IPS DF 6.9 (cell line): ENCODE results near the gene TMEM120A.

ENCODE experiments used
- DNase-seq: peaks from one replicate; pipeline ENCODE4 v3.0.0-alpha.2; 2013; ENCODE audit warnings: low read depth, low spot score
- H3K27ac ChIP-seq: one replicate; pipeline ENCODE4 v1.5.1; 2013; ENCODE audit warnings: low read length, control low read depth
- H3K27me3 ChIP-seq: 2 replicates; pipeline ENCODE4 v1.6.1; 2013; ENCODE audit warnings: mild to moderate bottlenecking, low read length; ENCODE audit not compliant: control insufficient read depth, insufficient read depth
- H3K36me3 ChIP-seq: 2 replicates; pipeline ENCODE4 v1.6.1; 2013; ENCODE audit warnings: low read length; ENCODE audit not compliant: control insufficient read depth, insufficient read depth
- H3K4me1 ChIP-seq: 2 replicates; pipeline ENCODE4 v1.6.1; 2013; ENCODE audit warnings: low read length; ENCODE audit not compliant: control insufficient read depth, insufficient read depth
- H3K4me3 ChIP-seq: 2 replicates; pipeline ENCODE4 v1.5.1; 2013; ENCODE audit warnings: mild to moderate bottlenecking, low read length
- H3K9me3 ChIP-seq: 2 replicates; pipeline ENCODE4 v1.6.1; 2013; ENCODE audit warnings: low read length, inconsistent platforms; ENCODE audit not compliant: control insufficient read depth, insufficient read depth
- WGBS: extraction: QIAGEN DNeasy Blood & Tissue Kit; methylation state at CpG from one replicate; pipeline ENCODE4 v1.1.7; 2013; ENCODE audit warnings: mixed read lengths, missing lambda C conversion rate; ENCODE audit not compliant: insufficient read length, insufficient coverage; 5-methylcytosine and 5-hydroxymethylcytosine counted together

The TMEM120A gene

DNA sequence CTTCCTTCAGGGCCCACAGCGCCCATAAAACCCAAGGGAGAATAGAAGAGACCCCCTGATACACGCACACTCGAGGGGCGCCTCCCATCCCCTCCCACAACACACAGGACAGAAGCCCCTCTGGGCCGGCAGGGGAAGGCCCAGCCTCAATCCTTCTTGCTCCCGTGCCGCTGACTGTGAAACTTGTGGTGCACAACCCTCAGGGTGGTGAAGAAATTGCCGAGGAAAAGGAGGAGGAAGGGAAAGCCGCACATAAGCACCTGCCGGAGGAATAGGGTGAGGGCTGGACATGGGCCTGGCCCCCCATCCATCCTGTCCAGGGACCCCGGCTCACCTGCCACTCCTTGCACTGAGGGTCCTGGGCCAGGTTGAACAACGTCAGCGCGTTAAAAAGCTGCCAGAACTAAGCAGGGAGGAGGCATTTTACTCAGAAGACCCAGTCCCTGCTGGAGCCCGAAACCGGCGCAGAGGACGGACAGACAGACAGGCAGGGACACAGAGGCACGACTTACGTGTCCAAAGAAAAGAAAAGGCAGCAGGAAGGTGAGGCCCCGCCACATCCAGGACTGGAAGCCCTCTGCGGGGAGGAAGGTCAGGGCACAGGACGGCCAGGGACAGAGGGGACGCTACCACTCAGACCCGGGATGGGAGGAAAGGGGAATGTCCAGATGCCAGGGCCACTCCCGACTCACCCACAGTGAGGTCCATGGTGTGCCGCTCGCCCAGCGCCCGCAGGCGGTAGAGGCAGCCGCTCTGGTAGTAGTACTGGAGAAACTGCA, 7.2 kb downstream of the TMEM120A start:
- WGBS = no CpG with 5 or more reads among the region's 32 CpGs

DNA sequence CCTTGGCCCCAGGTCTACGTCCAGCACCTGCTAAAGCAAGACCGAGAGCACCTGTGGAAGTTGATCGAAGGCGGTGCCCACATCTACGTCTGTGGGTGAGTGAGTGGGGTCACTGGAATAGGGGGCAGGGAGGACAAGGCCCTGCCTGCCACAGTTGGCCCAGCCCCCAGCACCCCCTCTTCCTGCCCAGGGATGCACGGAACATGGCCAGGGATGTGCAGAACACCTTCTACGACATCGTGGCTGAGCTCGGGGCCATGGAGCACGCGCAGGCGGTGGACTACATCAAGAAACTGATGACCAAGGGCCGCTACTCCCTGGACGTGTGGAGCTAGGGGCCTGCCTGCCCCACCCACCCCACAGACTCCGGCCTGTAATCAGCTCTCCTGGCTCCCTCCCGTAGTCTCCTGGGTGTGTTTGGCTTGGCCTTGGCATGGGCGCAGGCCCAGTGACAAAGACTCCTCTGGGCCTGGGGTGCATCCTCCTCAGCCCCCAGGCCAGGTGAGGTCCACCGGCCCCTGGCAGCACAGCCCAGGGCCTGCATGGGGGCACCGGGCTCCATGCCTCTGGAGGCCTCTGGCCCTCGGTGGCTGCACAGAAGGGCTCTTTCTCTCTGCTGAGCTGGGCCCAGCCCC, 8.1 kb downstream of the TMEM120A start:
- H3K36me3 ChIP-seq = peaks cover 48% of the 10 kb centered on the region
- H3K27ac ChIP-seq = no peak overlapping the region
- peaks cover 14% of the 10 kb centered on the region for H3K4me1 ChIP-seq
- no peaks in the 10 kb centered on the region for H3K9me3 ChIP-seq
- H3K4me3 ChIP-seq = no peak overlapping the region
- no peak for DNase-seq
- H3K27me3 ChIP-seq = no peaks in the 10 kb centered on the region
- WGBS = no CpG with 5 or more reads among the region's 20 CpGs

More for the DNA sequence above, 7.2 kb downstream of the TMEM120A start:
- peaks cover 14% of the 10 kb centered on the region for H3K4me1 ChIP-seq
- H3K36me3 ChIP-seq = peaks cover 39% of the 10 kb centered on the region
- H3K27me3 ChIP-seq = no peaks in the 10 kb centered on the region
- no peak overlapping the region for H3K27ac ChIP-seq
- DNase-seq = no peak
- H3K4me3 ChIP-seq = no peak overlapping the region
- H3K9me3 ChIP-seq = no peaks in the 10 kb centered on the region

DNA sequence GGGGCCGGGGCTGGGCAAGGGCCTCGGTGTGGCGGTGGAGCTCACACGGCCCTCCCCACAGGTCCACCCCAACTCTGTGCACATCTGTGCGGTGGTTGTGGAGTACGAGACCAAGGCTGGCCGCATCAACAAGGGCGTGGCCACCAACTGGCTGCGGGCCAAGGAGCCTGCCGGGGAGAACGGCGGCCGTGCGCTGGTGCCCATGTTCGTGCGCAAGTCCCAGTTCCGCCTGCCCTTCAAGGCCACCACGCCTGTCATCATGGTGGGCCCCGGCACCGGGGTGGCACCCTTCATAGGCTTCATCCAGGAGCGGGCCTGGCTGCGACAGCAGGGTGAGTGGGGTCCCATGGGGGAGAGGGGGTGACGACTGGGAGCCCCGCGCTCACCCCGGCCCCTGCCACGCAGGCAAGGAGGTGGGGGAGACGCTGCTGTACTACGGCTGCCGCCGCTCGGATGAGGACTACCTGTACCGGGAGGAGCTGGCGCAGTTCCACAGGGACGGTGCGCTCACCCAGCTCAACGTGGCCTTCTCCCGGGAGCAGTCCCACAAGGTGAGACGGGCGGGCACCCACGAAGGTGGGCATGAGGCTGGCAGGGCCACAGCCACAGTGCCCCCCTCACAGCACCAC, 8.8 kb downstream of the TMEM120A start:
- no peaks in the 10 kb centered on the region for H3K9me3 ChIP-seq
- H3K27ac ChIP-seq = no peak overlapping the region
- peaks cover 55% of the 10 kb centered on the region for H3K36me3 ChIP-seq
- H3K27me3 ChIP-seq = no peaks in the 10 kb centered on the region
- DNase-seq = no peak
- WGBS = no CpG with 5 or more reads among the region's 41 CpGs
- no peak overlapping the region for H3K4me3 ChIP-seq
- peaks cover 11% of the 10 kb centered on the region for H3K4me1 ChIP-seq

DNA sequence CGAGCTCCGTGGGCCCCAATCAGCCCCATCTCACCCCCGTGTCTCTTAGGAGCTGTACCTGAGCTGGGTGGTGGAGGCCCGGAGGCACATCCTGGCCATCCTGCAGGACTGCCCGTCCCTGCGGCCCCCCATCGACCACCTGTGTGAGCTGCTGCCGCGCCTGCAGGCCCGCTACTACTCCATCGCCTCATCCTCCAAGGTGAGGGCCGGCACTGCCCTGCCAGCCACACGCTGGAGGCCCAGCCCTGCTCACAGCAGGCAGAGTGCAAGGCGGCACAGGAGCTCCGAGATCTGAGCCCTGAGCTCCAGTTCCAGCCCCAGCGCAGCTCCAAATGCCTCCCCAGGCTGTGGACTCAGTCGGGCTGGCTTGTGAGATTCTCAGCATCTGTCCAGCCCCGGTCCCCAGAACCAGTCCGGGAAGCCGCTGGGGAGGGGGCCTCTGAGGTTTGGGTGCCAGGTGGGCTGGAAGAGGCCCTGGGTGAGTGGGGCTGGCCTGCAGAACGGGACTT, 9.3 kb downstream of the TMEM120A start:
- DNase-seq = no peak
- H3K36me3 ChIP-seq = peaks cover 59% of the 10 kb centered on the region
- no peak overlapping the region for H3K4me3 ChIP-seq
- WGBS = no CpG with 5 or more reads among the region's 21 CpGs
- H3K27ac ChIP-seq = no peak overlapping the region
- no peaks in the 10 kb centered on the region for H3K27me3 ChIP-seq
- no peaks in the 10 kb centered on the region for H3K9me3 ChIP-seq
- H3K4me1 ChIP-seq = peaks cover 10% of the 10 kb centered on the region

DNA sequence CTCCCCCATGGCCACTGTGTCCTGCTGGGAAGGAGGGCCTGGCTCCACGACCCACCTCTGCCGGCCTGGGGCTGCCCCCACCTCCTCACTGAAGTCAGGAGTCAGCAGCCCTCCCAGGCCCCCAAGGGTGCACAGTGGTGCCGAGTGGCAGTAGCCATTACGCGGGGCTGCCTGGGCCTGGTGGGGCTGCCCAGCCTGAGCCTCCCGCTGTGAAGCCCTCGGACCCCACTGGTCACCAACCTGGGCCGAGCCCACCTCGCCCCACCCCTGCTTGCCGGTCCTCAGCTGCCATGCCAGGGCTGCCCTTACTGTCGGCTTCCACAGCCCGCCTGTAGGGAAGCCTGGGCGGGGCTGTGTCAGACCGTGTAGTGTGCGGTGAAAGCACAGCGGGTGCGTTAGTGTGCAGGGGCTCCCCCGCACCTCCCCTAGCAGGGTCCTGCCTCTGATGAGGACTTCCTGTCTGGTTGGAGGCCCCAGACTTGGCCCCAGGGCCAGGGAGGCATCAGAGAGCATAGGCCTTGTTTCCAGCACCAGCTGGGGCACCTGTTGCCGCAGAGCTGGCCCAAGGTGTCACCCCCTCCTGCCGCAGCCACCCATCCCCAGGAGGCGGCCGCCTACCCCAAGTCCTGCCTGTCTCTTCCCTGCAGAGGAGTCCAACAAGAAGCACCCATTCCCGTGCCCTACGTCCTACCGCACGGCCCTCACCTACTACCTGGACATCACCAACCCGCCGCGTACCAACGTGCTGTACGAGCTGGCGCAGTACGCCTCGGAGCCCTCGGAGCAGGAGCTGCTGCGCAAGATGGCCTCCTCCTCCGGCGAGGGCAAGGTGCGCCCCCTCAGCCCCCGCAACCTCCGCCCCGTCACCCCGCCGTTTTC, 10.0 kb downstream of the TMEM120A start:
- Histone ChIP-seq H3K36me3 (peaks cover 63% of the 10 kb centered on the region), H3K27me3 (no peaks in the 10 kb centered on the region), H3K4me3 (no peak overlapping the region), H3K27ac (no peak overlapping the region), H3K4me1 (peaks cover 4% of the 10 kb centered on the region), H3K9me3 (no peaks in the 10 kb centered on the region)
- WGBS = no CpG with 5 or more reads among the region's 44 CpGs
- no peak for DNase-seq

DNA sequence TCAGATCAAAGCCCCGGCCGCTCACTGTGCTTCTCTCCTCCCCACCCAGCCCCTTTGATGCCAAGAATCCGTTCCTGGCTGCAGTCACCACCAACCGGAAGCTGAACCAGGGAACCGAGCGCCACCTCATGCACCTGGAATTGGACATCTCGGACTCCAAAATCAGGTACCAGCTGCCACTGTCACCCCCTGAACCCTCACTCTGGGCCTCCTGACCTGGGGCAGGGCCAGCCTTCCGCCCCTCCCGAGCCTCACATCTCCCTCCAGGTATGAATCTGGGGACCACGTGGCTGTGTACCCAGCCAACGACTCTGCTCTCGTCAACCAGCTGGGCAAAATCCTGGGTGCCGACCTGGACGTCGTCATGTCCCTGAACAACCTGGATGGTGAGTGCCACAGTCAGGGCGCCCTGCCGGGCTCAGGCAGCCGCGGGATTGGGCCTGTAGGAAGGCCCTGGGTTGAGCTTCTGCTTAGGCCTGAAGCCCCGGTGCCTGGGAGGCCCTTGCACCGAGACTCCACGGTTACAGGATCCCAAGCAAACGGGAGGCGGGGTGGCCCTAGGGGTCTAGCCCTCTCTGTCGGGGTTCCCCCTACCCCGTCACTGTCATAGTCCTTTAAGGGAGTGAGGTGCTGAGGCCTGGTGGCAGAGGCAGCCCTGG, 10.8 kb downstream of the TMEM120A start:
- DNase-seq = no peak
- no peak overlapping the region for H3K27ac ChIP-seq
- no CpG with 5 or more reads among the region's 26 CpGs for WGBS
- H3K9me3 ChIP-seq = no peaks in the 10 kb centered on the region
- H3K36me3 ChIP-seq = peaks cover 67% of the 10 kb centered on the region
- no peaks in the 10 kb centered on the region for H3K4me1 ChIP-seq
- no peak overlapping the region for H3K4me3 ChIP-seq
- H3K27me3 ChIP-seq = no peaks in the 10 kb centered on the region

DNA sequence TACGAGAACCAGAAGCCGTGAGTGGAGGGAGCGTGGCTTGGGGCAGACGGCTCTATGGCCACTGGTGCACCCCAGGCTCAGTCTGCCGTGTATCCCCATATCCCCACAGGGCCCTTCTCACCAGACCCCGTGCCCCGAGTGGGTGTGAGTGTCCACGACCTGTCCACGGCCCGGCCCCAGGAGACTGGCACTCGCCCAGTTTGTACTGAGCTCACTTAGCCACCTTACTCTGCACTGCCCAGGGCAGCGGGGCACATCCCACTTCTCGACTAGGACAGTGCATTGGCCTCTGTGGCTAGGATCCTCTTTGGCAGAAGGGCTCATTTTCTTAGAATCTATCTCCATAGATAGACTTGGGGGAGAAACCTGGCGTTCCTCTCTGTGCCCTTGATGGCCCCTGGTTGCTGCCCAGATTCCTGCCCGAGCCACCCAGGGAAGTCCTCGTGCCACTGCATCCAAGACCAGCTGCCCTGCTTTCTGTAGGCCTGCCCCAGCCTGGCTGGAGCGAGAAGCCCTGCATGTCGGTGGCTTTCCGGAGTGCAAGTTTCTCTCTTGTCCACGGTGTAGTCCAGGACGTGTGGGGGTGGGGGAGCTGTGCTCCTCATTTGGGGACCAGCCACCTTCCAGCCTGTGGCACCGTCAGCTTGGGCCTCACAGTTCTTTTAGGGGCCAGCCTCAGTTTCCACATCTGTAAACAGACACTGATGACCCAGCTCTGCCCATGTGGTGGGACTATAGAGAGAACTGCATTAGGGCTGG, 11.9 kb downstream of the TMEM120A start:
- H3K9me3 ChIP-seq = no peaks in the 10 kb centered on the region
- no CpG with 5 or more reads among the region's 22 CpGs for WGBS
- H3K4me1 ChIP-seq = no peaks in the 10 kb centered on the region
- H3K36me3 ChIP-seq = peaks cover 64% of the 10 kb centered on the region
- H3K27me3 ChIP-seq = no peaks in the 10 kb centered on the region
- DNase-seq = no peak
- H3K27ac ChIP-seq = no peak overlapping the region
- no peak overlapping the region for H3K4me3 ChIP-seq

DNA sequence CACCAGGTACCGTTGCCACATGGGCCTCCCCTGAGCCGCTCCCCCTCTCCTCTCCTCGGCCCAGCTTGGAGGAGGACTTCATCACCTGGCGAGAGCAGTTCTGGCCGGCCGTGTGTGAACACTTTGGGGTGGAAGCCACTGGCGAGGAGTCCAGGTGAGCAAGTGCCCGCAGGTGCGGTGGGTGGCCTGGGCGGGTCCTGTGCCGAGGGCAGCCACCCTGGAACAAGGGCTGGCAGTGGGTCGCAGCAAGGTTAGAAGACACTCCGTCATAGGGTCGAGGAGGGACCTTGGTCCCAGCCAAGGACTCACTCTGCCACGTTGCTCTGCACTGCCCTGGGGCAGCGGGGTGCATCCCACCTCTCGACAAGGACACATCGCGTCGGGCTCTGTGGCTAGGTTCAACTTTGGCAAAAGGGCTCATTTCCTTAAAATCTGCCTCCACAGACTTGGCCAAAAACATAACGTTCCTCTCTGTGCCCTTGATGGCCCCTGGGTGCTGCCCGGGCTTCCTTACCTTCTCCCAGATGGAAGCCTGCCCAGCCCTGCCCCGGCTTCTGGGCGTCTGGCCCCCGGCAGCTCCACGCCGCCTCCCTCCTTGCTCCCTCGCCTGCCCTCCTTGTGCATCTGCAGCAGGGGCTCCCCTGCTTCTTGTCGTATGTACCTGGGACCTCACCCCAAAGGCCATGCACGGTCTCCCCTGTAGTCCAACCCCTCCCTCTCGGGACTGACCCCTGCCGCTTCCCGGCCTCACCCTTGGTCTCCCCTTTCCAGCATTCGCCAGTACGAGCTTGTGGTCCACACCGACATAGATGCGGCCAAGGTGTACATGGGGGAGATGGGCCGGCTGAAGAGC, 12.7 kb downstream of the TMEM120A start:
- Histone ChIP-seq H3K27me3 (no peaks in the 10 kb centered on the region), H3K4me1 (no peaks in the 10 kb centered on the region), H3K36me3 (peaks cover 58% of the 10 kb centered on the region), H3K27ac (no peak overlapping the region), H3K9me3 (no peaks in the 10 kb centered on the region), H3K4me3 (no peak overlapping the region)
- DNase-seq = no peak
- WGBS = no CpG with 5 or more reads among the region's 38 CpGs

DNA sequence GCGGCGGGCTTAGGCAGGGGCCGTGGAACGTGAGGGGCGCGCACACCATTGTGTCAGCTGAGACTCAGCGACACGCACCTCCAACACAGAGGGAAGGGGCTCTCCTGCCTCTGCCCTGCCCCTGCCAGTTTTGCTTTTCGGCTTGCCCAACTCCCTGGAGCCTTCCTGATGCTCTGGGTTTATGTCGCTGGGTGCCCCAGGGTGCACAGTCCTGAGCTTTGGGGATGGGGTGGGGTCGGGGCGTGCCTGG, 13.3 kb downstream of the TMEM120A start:
- H3K27ac ChIP-seq = no peak overlapping the region
- H3K4me3 ChIP-seq = no peak overlapping the region
- H3K27me3 ChIP-seq = no peaks in the 10 kb centered on the region
- H3K4me1 ChIP-seq = no peaks in the 10 kb centered on the region
- H3K9me3 ChIP-seq = no peaks in the 10 kb centered on the region
- peaks cover 53% of the 10 kb centered on the region for H3K36me3 ChIP-seq
- no CpG with 5 or more reads among the region's 12 CpGs for WGBS
- no peak for DNase-seq
